ENCODE measurements around the gene CYS1.
"Not testable (repeated sequence)": the region's sequence is repeated elsewhere in the genome, so short reads cannot be mapped to it uniquely, and the experiment has no call there.

CYS1 gene

DNA sequence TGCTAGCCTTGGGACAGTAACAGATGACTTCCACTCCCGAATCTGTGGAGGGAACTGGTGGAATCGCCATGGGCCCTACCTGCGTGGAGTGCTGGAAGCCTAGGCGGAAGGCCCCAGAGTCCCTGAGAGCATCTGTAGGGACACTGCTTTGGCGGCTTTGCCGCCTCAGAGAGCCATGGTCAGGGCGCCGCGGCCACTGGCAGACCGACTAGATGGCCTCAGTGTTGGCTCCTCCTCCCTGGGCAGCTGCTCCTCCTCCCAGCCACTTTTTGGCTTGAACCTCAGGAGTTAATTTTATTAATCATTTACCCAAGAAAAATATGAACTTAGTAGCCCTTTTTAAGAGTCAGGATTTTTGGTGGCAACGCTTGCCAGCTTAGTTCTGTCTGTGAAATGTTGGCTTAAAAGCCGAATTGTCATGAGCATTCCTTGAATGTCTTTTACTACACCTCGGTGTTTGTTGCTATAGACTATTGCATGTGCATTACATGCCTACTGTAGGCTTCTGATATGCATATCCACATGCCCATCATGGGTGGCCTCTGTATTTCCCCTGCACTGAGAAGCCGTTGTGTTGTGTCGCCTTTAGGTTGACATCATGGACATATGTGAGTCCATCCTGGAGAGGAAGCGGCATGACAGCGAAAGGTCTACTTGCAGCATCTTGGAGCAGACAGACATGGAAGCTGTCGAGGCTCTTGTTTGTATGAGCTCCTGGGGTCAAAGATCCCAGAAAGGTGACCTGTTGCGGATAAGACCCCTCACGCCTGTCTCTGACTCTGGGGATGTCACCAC lies 34.5 kb downstream of the CYS1 start:
- DNase-seq, result no peak

- peak; percentile 94 for DNase-seq
These were observed 36.2 kb downstream of the CYS1 start for GRCh38 chr2:10043906-10044601.

- peak; percentile 89 for DNase-seq
These were observed 36.8 kb downstream of the CYS1 start, which contains the start of gene KLF11 for GRCh38 chr2:10043256-10043905. Gene KLF11 (plus strand): TSS chr2:10043550. CDS start chr2:10043717, 167 bp downstream.

- peak; percentile 57 for DNase-seq
These were observed 37.7 kb downstream of the CYS1 start for GRCh38 chr2:10042301-10043161.

DNA sequence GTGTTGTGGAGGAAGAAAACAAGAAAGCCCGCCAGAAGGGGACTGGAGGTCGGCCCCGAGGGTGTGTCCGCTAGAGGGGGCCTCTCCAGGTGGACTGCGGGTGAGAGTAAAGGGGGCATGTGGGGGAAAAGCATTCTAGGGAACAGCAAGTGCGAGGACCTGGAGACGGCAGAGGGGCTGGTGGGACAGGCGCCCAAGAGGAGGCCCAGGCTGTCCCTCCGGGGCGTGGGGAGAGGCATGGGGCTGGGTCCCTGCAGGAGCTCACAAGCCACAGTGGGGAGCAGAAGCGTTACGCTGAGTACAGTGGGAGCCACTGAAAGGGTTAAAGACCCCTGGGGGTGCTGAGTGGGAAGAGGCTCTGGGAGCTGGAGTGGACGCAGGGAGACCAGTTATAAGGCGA lies 38.5 kb downstream of the CYS1 start:
- DNase-seq, result no peak

DNA sequence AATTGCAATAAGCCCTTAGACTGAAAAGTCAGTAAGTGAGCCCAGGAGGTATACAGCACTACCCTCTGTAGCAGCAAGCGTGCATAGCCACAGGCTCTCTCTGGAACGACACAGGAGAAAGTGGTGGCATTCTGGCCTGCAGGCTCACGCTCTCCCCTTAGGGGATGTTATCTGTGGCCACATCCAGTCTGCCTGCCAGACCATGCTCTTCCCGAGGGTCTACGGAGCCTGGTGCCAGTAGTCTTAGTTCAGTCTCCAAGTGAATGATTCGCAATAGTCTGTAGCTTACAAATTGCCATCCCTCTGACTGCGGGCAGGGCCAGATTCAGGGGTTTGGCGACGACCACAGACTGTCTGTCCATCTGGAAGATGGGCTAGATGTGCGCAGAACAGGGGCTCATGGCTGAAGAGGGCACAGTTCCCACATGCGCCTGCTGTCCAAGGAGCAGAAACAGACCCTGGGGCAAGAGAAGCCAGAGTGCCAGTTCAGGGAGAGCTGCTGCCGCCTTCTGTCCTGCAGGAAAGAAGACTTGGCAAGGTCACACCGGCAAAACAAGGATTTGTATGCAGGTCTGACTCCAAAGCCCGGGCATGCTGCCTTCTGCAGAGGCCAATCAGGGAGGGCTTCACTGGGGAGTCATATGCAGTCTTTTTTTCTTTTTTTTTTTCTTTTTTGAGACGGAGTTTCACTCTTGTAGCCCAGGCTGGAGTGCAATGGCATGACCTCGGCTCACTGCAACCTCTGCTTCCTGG lies 40.4 kb downstream of the CYS1 start:
- DNase-seq, result no peak

GRCh38 chr2:10038716-10039115 lies 41.5 kb downstream of the CYS1 start:
- no peak for DNase-seq

DNA sequence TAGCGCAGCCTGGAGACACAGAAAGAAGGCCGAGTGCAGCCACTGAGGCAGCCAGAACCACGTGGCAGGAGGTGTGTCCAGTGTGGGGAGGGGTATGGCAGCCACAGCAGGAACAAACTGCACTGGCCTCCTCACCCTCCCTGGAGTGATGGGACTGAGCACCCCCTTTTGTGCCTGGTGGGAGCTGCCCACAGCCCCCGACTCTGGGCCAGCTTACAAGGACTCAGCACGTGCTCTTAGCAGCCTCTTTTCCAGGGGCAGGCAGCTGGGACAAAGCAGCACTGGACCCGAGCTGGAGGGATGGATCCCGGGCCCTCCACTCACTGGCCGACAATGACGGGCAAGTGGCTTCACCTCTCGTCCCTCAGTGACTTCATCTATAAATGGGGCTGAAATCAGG lies 42.1 kb downstream of the CYS1 start:
- DNase-seq, result no peak

GRCh38 chr2:10036095-10036884 lies 43.9 kb downstream of the CYS1 start:
- peak; percentile 77 for DNase-seq

- no peak for DNase-seq
These were observed 44.6 kb downstream of the CYS1 start for GRCh38 chr2:10035633-10036032.

- no peak for DNase-seq
These were observed 45.2 kb downstream of the CYS1 start for GRCh38 chr2:10035053-10035422.

GRCh38 chr2:10034333-10035052 lies 45.7 kb downstream of the CYS1 start:
- DNase-seq, result no peak

- DNase-seq, result no peak
These were observed 46.8 kb downstream of the CYS1 start for GRCh38 chr2:10033251-10034006.

DNA sequence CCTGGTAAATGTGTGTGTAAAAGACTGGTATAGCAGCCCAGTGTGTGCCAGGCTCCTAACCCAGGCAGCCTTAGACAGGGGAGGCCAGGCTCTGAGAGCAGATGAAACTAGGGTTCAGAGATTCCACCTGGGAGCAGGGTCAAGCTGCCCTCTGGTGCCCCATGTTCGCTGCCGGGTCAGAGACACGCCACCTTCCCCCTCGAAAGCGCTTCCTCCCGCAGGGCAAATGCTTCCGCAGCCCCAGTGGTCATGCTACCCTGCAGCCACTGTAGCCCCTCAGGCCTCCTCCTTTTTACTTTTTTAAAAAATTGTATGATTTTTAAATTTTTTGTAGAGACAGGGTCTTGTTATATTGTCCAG lies 47.5 kb downstream of the CYS1 start:
- DNase-seq, result no peak

DNA sequence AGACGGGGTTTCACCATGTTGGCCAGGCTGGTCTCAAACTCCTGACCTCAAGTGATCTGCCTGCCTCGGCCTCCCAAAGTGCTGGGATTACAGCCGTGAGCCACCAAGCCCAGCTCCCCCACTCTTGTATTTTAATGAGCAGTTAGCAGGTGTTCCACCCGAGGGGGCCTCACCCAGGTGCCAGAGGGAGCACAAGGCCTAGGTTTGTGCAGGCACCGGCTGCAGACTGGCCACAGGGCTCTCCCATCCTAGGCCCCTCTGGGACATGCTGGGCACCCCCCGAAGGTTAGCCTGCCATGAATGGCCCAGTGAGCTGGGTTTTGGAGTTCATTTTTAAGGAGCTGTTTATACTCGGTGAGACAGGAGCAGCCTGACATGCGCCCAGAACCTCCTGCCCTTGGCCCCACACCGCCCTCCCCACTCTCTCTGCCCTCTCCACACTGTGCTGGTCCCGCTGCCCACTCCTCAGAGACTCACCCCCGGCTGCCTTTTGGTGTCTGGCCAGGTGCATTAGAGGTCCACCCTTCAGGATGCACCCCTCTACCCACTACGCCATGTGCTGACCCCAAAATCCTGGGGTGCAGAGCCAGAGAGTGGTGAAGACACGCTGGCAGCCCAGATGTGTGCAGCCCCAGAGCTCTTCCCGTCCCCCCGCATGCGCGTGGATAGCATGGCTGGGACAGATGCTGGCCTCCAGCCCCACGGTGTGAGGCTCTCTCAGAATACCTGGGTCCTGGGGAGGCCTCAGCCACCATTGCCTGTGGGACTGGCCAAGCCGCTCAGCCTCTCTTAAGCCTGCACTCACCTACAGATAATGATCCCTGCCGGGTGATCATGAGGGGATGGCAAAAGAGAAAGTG lies 48.1 kb downstream of the CYS1 start:
- no peak for DNase-seq

GRCh38 chr2:10030798-10031197 lies 49.4 kb downstream of the CYS1 start:
- not testable (repeated sequence) for DNase-seq

DNA sequence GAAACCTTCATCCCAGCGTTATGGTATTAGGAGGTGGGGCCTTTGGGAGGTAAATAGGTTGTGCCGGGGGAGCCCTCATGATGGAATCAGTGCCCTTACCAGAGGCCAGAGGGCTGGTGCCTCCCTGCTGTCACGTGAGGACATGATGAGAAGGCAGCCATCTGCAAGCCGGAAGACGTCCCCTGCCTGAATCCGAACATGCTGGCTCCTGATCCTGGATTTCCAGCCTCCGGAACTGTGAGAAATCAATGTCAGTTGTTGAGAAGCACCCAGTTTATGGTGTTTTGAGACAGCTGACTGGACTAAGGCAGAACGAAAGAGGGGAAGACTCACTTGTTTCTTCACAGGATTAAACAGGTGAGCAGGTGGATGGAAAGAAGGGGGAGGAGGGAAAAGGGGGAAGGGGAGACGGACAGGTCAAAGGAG lies 49.9 kb downstream of the CYS1 start:
- no peak for DNase-seq

GRCh38 chr2:10029875-10030223 lies 50.4 kb downstream of the CYS1 start:
- no peak for DNase-seq

All from CD4-positive, alpha-beta T cell treated with Interferon gamma for 1 hour (primary cell).